Dendritic cell treated with granulocyte-macrophage colony-stimulating factor and Interleukin-4, amounts not matched to agents 40 ng/mL and 50 ng/mL, for 4 days (primary cell): ENCODE data around the gene TTC16.

Experiments used
- H3K27ac Mint-ChIP-seq: one replicate; pipeline ENCODE4 v1.8.0; 2022; ENCODE audit warnings: mild to moderate bottlenecking, mixed read lengths
- H3K27me3 Mint-ChIP-seq: one replicate; pipeline ENCODE4 v1.8.0; 2022; ENCODE audit warnings: mild to moderate bottlenecking, mixed read lengths
- H3K36me3 Mint-ChIP-seq: one replicate; pipeline ENCODE4 v1.8.0; 2022; ENCODE audit warnings: low read depth, mixed read lengths
- H3K4me1 Mint-ChIP-seq: one replicate; pipeline ENCODE4 v1.8.0; 2022; ENCODE audit warnings: low read depth, mixed read lengths
- H3K4me3 Mint-ChIP-seq: one replicate; pipeline ENCODE4 v1.8.0; 2022; ENCODE audit warnings: mild to moderate bottlenecking, moderate library complexity, mixed read lengths
- H3K9me3 Mint-ChIP-seq: one replicate; pipeline ENCODE4 v1.8.0; 2022; ENCODE audit warnings: mixed read lengths
- intact Hi-C: fragments of 100-400 bp; cut with micrococcal nuclease; formaldehyde crosslinking; loops from one replicate; pipeline ENCODE4 v1.15.0; 2022

TTC16 gene

GRCh38 chr9:127705577-127706379 is 10.1 kb upstream of the TTC16 start:
- Mint-ChIP-seq H3K4me1 (peaks cover 6% of the 10 kb centered on the region), H3K27me3 (peaks cover 19% of the 10 kb centered on the region), H3K9me3 (peaks cover 8% of the 10 kb centered on the region), H3K36me3 (no peaks in the 10 kb centered on the region), H3K27ac (no peak overlapping the region), H3K4me3 (no peak overlapping the region)
- intact Hi-C loops, result no loop called here

DNA sequence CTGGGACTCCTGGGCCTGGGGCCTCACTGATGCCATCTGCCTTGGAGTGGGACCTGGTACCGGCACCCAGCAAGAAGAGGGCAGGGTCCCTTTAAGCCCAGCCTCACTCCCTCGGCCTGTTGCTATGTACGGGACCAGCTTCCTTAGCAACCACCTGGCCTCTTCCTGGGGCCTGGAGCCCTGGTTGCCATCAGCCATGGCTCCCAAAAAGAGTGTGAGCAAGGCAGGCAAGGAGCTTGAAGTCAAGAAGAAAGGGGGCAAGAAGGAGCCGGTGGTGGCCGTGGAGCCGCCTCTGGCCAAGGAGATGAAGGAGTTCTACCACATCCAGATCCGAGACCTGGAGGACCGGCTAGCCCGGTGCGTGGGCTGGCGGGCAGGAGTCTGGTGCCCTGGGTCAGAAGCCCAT is 9.0 kb upstream of the TTC16 start, which contains the start of gene CFAP157:
TSS of gene CFAP157 (plus strand) at position 153 of the 406 bp plus-strand sequence. CDS start at position 197, 44 bp downstream.
- Mint-ChIP-seq H3K4me3 (no peak within 1 kb of the TSS), H3K4me1 (peaks cover 16% of the 10 kb centered on the region), H3K27me3 (peaks cover 20% of the 10 kb centered on the region), H3K27ac (peak within 1 kb of the TSS; percentile 42), H3K9me3 (peaks cover 8% of the 10 kb centered on the region), H3K36me3 (peaks cover 3% of the 10 kb centered on the region)
- intact Hi-C loops, result no loop called here

GRCh38 chr9:127707766-127708165 is 8.1 kb upstream of the TTC16 start:
- peaks cover 8% of the 10 kb centered on the region for H3K9me3 Mint-ChIP-seq
- intact Hi-C loops, result no loop called here
- H3K4me3 Mint-ChIP-seq, result no peak overlapping the region
- peaks cover 13% of the 10 kb centered on the region for H3K36me3 Mint-ChIP-seq
- H3K4me1 Mint-ChIP-seq, result peaks cover 24% of the 10 kb centered on the region
- no peak overlapping the region for H3K27ac Mint-ChIP-seq
- H3K27me3 Mint-ChIP-seq, result peaks cover 23% of the 10 kb centered on the region

DNA sequence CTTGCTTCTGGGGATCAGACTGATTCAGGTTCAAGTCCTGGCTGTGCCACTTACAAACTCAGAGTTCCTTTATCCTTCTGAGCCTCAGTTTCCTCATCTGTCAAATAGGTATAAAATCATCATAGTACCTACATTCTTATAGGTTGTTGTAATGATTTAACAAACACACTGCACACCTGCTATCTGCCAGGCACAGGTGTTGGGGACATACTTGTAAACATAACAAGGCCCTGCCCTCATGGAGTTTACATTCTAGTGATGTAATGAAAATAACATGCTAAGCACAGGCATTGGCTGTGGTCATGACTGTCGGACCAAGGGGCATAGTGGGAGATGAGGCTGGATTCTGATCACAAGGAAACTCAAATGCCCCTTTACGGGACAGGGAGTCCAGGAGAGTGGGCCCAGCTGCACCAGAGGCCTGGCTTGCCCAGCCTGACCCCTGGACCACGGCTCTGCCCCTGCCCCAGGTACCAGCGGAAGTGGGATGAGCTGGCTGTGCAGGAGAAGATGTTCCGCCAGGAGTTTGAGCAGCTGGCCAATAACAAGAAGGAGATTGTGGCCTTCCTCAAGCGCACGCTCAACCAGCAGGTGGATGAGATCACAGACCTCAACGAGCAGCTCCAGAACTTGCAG is 6.8 kb upstream of the TTC16 start:
- Mint-ChIP-seq H3K9me3 (peaks cover 8% of the 10 kb centered on the region), H3K27me3 (peaks cover 23% of the 10 kb centered on the region), H3K27ac (no peak overlapping the region), H3K4me3 (no peak overlapping the region), H3K4me1 (peaks cover 24% of the 10 kb centered on the region), H3K36me3 (peaks cover 13% of the 10 kb centered on the region)
- intact Hi-C loops, result no loop called here

DNA sequence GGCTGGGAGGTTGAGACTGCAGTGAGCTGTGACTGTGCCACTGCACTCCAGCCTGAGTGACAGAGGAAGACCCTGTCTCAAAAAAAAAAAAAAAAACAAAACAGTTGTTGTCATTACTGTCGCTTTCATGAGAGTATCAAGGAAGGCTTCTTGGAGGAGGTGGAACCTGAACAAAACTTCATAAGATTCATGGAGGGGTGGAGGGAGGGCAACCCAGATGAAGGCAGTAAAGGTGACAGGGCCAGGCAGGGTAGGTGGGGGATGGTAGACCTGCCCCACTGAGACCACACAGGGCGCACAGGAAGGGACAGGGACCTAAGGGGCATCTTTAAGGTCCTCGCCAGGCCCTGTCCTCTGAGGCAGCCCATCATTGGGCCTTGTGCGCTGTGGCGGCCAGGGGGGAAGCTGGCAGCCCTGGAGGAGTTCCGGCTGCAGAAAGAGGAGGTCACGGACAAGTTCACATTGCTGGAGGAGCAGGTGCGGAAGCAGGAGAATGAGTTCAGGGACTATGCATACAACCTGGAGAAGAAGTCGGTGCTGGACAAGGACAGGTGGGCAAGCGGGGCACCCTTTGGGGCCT is 5.6 kb upstream of the TTC16 start:
- Mint-ChIP-seq H3K4me3 (no peak overlapping the region), H3K9me3 (peaks cover 8% of the 10 kb centered on the region), H3K27ac (no peak overlapping the region), H3K4me1 (peaks cover 30% of the 10 kb centered on the region), H3K27me3 (peaks cover 25% of the 10 kb centered on the region), H3K36me3 (peaks cover 17% of the 10 kb centered on the region)
- intact Hi-C loops, result no loop called here

GRCh38 chr9:127711226-127711701 is 4.6 kb upstream of the TTC16 start:
- no peak overlapping the region for H3K4me3 Mint-ChIP-seq
- intact Hi-C loops, result no loop called here
- H3K36me3 Mint-ChIP-seq, result peaks cover 21% of the 10 kb centered on the region
- H3K27ac Mint-ChIP-seq, result no peak overlapping the region
- H3K9me3 Mint-ChIP-seq, result peaks cover 8% of the 10 kb centered on the region
- peaks cover 36% of the 10 kb centered on the region for H3K4me1 Mint-ChIP-seq
- H3K27me3 Mint-ChIP-seq, result peaks cover 25% of the 10 kb centered on the region

DNA sequence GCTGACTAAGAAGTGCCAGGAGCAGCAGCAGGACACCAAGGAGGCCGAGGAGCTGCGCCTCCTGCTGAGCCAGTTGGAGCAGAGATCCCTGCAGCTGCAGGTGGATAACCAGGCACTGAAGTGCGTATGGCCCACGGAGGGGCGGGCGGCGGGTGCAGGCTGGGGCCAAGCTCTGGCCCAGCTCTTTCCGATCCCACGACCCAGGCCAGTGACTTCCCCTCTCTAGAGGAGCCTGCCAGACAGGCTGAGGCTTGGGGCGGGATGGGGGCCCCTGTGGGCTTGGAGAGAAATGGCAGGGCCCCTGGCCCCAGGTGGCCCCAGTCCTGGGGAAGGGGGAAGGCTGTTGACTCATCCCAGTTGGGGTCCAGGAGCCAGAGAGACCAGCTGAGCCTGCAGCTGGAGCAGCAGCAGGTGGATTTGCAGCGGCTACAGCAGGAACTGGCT is 4.0 kb upstream of the TTC16 start:
- H3K27ac Mint-ChIP-seq, result no peak overlapping the region
- intact Hi-C loops, result no loop called here
- peaks cover 24% of the 10 kb centered on the region for H3K27me3 Mint-ChIP-seq
- peaks cover 34% of the 10 kb centered on the region for H3K4me1 Mint-ChIP-seq
- peaks cover 21% of the 10 kb centered on the region for H3K36me3 Mint-ChIP-seq
- H3K4me3 Mint-ChIP-seq, result no peak overlapping the region
- peaks cover 8% of the 10 kb centered on the region for H3K9me3 Mint-ChIP-seq

DNA sequence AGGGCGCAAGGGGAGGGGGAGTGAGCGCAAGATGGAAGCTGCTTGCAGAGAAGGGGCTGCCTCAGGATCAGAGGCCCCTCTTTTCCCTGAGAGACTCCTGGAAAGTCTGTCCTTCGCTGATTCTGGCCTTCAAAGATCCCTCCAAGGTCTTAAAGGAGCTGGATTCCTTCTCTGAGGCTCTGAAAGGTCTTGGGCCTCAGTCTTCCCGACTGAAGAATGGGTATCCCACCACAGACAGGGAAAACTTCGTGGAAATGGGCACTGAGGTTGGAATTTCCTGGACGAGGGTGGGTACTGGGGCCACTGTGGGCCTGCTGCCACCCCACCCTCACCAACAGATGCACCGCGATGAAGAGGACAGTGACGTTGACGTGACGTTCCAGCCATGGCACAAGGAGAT is 3.5 kb upstream of the TTC16 start:
- Mint-ChIP-seq H3K4me3 (no peak overlapping the region), H3K27me3 (peaks cover 23% of the 10 kb centered on the region), H3K9me3 (peaks cover 8% of the 10 kb centered on the region), H3K4me1 (peaks cover 30% of the 10 kb centered on the region), H3K36me3 (peaks cover 21% of the 10 kb centered on the region), H3K27ac (no peak overlapping the region)
- intact Hi-C loops, result no loop called here

DNA sequence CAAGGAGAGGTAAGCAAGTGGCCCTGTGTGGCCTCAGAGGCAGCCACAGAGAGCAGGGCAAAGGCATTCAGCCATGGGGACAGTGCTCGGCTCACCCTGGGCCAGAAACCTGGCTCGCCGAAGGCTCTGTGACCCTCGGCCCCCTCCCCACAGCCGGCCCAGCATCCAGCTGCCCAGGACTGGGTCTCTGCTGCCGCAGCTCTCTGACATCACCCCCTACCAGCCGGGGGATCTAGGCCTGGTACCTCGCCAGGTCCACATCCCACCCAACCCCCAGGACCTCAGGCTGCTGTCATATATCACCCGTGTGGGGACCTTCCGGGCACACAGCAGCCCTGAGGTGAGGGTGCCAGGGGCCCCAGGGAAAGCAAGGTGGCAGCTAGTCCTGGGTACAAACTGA is 3.0 kb upstream of the TTC16 start:
- Mint-ChIP-seq H3K27me3 (peaks cover 23% of the 10 kb centered on the region), H3K36me3 (peaks cover 21% of the 10 kb centered on the region), H3K4me1 (peaks cover 30% of the 10 kb centered on the region), H3K27ac (no peak overlapping the region), H3K4me3 (no peak overlapping the region), H3K9me3 (peaks cover 8% of the 10 kb centered on the region)
- intact Hi-C loops, result no loop called here

DNA sequence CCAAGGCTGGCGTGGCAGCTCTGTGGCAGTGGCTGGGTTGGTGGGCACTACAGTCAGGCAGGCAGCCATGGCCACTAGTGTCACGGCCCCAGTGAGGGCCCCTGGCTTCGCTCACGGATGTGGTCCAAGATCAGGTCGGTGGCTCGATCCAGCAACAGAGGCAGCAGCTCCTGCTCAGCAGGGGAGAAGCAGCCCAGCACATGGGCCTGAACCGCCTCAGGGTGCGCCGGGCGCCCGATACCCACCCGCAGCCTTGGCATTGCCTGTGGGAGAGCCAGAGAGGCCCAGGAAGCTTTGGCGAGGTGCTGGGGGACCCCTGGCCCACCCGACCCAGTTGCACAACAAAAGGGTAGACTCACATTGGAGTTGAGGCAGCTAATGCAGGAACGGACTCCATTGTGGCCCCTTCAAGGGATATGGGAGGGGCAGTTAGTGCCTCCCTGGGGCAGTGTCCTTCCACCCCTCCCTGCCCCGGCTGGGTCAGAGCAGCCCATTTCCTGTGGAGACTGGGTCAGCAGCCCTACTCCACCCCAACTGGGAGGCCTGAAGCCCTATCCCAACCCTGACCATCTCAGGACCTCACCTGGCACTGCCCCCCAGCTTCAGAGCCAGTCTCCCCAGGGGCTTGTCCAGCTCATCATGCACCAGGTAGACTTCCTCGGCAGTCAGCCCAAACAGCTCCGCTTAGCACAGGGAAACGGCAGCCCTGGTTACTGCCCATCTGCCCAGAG is 1.7 kb upstream of the TTC16 start:
- Mint-ChIP-seq H3K27me3 (peaks cover 21% of the 10 kb centered on the region), H3K4me1 (peaks cover 30% of the 10 kb centered on the region), H3K36me3 (peaks cover 21% of the 10 kb centered on the region), H3K9me3 (no peaks in the 10 kb centered on the region), H3K27ac (peak overlapping the region; percentile 90), H3K4me3 (peak overlapping the region; percentile 60)
- intact Hi-C loops, result no loop called here

- Mint-ChIP-seq H3K27ac (peak overlapping the region; percentile 90), H3K4me1 (peaks cover 38% of the 10 kb centered on the region), H3K4me3 (peak overlapping the region; percentile 98), H3K27me3 (peaks cover 18% of the 10 kb centered on the region), H3K9me3 (no peaks in the 10 kb centered on the region), H3K36me3 (peaks cover 21% of the 10 kb centered on the region)
- intact Hi-C loops, result loop anchor here (1.0 kb wide), 2 partner anchors 16 to 19 kb away; no protein-coding TSS in a partner anchor
Measured at GRCh38 chr9:127714951-127715469, 869 bp upstream of the TTC16 start.

DNA sequence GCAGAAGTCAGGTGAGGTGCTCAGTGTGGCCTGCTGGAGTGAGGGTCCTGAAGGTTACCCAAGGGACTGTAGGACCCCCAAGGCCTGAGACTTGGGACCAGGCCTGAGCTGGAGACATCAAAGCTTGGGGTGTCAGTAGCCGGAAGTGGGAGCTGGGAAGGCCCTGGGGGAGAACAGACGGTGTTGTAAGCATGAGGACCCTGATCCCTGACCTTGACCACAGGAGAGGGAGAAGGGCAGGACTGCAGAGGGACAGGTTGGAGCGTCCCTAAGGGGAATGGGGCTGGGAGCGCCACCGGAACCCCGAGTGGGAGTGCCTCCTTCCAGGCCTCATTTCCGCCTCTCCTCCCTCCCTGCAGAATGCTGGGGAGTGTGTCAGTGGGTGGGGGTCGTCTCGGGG is 533 bp downstream of the TTC16 start:
- Mint-ChIP-seq H3K4me1 (peaks cover 43% of the 10 kb centered on the region), H3K4me3 (no peak overlapping the region), H3K27ac (peak overlapping the region; percentile 90), H3K27me3 (peaks cover 9% of the 10 kb centered on the region), H3K9me3 (no peaks in the 10 kb centered on the region), H3K36me3 (peaks cover 21% of the 10 kb centered on the region)
- intact Hi-C loops, result no loop called here

GRCh38 chr9:127717766-127718165 is 1.9 kb downstream of the TTC16 start:
- peaks cover 8% of the 10 kb centered on the region for H3K27me3 Mint-ChIP-seq
- no peak overlapping the region for H3K27ac Mint-ChIP-seq
- H3K4me1 Mint-ChIP-seq, result peaks cover 30% of the 10 kb centered on the region
- H3K4me3 Mint-ChIP-seq, result no peak overlapping the region
- peaks cover 8% of the 10 kb centered on the region for H3K36me3 Mint-ChIP-seq
- H3K9me3 Mint-ChIP-seq, result no peaks in the 10 kb centered on the region
- intact Hi-C loops, result no loop called here
